K562 (cell line): ENCODE results near the gene PTH1R. TPM values are rescaled to one million over a fixed set of nuclear protein-coding genes. Genes with fewer than 3 reads are reported as not detected.

ENCODE experiments used
- FOXJ3 ChIP-seq: sonication (generic); formaldehyde crosslinking; IDR thresholded peaks from 2 replicates; pipeline ENCODE4 v1.4.0; 2020; ENCODE audit warnings: mild to moderate bottlenecking, missing genetic modification reagents
- HDGF ChIP-seq: fragments of 450-650 bp; IDR thresholded peaks from 2 replicates; pipeline ENCODE4 v1.6.1; 2016
- IRF9 ChIP-seq: fragments of 450-650 bp; IDR thresholded peaks from 2 replicates; pipeline ENCODE4 v1.6.1; 2016; ENCODE audit warnings: missing biosample characterization, missing genetic modification characterization
- KDM4B ChIP-seq, 2 experiments: fragments of 450-650 bp in 1 of 2; sonication (generic) in 1 of 2; IDR thresholded peaks; 2 replicates each; pipeline ENCODE4 v1.6.1; 2016 to 2017; ENCODE audit warnings: borderline replicate concordance in 2 of 2, antibody characterized with exemption in 1 of 2, low read depth in 1 of 2, mild to moderate bottlenecking in 1 of 2
- SIX5 ChIP-seq, 2 experiments: IDR thresholded peaks; 2 replicates each; pipeline ENCODE4 v1.6.1; 2011; ENCODE audit warnings: low read length in 2 of 2, borderline replicate concordance in 1 of 2, low read depth in 1 of 2, mild to moderate bottlenecking in 1 of 2, moderate library complexity in 1 of 2; ENCODE audit not compliant: insufficient read depth in 1 of 2
- STAG1 ChIP-seq: sonication (generic); formaldehyde crosslinking; IDR thresholded peaks from 2 replicates; pipeline ENCODE4 v1.5.0; 2020; ENCODE audit warnings: missing genetic modification reagents, borderline replicate concordance
- ZFP30 ChIP-seq: fragments of 250-450 bp; sonication (Bioruptor Pico); IDR thresholded peaks from 2 replicates; pipeline ENCODE4 v1.8.0; 2022; ENCODE audit warnings: moderate library complexity, mild to moderate bottlenecking, inconsistent platforms, borderline replicate concordance
- ZFP36 ChIP-seq: fragments of 150-350 bp; IDR thresholded peaks from 2 replicates; pipeline ENCODE4 v1.6.1; 2018; ENCODE audit warnings: low read length, low read depth; ENCODE audit not compliant: partially characterized antibody
- ZNF124 ChIP-seq: sonication (generic); formaldehyde crosslinking; IDR thresholded peaks from 2 replicates; pipeline ENCODE4 v1.8.1; 2022; ENCODE audit warnings: missing genetic modification reagents
- ZNF134 ChIP-seq: fragments of 250-450 bp; sonication (Bioruptor Pico); conservative IDR thresholded peaks from 2 replicates; pipeline ENCODE4 v1.4.0; 2020
- ZNF583 ChIP-seq: fragments of 250-450 bp; sonication (Bioruptor Pico); IDR thresholded peaks from 2 replicates; pipeline ENCODE4 v1.4.0; 2020
- polyA plus RNA-seq, 8 experiments: library from polyadenylated mRNA; depleted of rRNA in 4 of 8; stranded (reverse) in 5 of 8; unstranded in 3 of 8; fragments of >200 nt; fragmentation: Nextera tagmentation in 2 of 8; fragmentation: Illumina TruSeq in 1 of 8; extraction: Ambion mirVana in 2 of 8; extraction: Trizol in 1 of 8; gene quantifications; 2 replicates each; pipeline versions ENCODE4 v1.2.1 to v1.2.3, GENCODE V29; 2011 to 2014; ENCODE audit warnings: inconsistent platforms in 1 of 8, missing spikeins in 1 of 8
- total RNA-seq, 7 experiments: library from RNA; depleted of rRNA in 6 of 7; stranded (reverse); fragments of >200 nt in 6 of 7; fragmentation: Illumina TruSeq in 2 of 7; extraction: Trizol in 2 of 7; gene quantifications; 2 replicates each; pipeline versions ENCODE4 v1.2.1 to v1.2.3, GENCODE V29; 2011 to 2021; ENCODE audit warnings: low replicate concordance in 1 of 7
- TF ChIP-seq, protein P1 (sequence below): fragments of 200-800 bp; sonication (Bioruptor generic); IDR thresholded peaks from 2 replicates; pipeline ENCODE4 v1.6.1; 2016; ENCODE audit warnings: missing genetic modification characterization, missing compliant biosample characterization
- TF ChIP-seq, protein P2 (sequence below), 2 experiments: fragments of 450-650 bp; IDR thresholded peaks; 2 replicates each; pipeline ENCODE4 v1.6.1; 2016; ENCODE audit warnings: mild to moderate bottlenecking in 2 of 2, borderline replicate concordance in 1 of 2, low read depth in 1 of 2, moderate library complexity in 1 of 2

PTH1R gene
- total and polyA plus RNA-seq, 9 of the 15 experiments (the other 6 are each of a cell fraction or from before 2014, with no cell fraction given): not detected

- TF ChIP-seq ZNF134: peak; percentile 30
- TF ChIP-seq IRF9 (tag): no peak; the same call in 1 of the 2 replicates
- TF ChIP-seq SIX5 (IDR thresholded peaks at IDR 0.05; ENCODE audit: borderline replicate concordance in 1 of 2, insufficient read depth in 1 of 2, low read depth in 1 of 2, low read length in 2 of 2): no peak
- TF ChIP-seq FOXJ3 (CRISPR knock-in tag): no peak
- TF ChIP-seq ZFP36: peak; percentile 11
- TF ChIP-seq, protein P1, sequence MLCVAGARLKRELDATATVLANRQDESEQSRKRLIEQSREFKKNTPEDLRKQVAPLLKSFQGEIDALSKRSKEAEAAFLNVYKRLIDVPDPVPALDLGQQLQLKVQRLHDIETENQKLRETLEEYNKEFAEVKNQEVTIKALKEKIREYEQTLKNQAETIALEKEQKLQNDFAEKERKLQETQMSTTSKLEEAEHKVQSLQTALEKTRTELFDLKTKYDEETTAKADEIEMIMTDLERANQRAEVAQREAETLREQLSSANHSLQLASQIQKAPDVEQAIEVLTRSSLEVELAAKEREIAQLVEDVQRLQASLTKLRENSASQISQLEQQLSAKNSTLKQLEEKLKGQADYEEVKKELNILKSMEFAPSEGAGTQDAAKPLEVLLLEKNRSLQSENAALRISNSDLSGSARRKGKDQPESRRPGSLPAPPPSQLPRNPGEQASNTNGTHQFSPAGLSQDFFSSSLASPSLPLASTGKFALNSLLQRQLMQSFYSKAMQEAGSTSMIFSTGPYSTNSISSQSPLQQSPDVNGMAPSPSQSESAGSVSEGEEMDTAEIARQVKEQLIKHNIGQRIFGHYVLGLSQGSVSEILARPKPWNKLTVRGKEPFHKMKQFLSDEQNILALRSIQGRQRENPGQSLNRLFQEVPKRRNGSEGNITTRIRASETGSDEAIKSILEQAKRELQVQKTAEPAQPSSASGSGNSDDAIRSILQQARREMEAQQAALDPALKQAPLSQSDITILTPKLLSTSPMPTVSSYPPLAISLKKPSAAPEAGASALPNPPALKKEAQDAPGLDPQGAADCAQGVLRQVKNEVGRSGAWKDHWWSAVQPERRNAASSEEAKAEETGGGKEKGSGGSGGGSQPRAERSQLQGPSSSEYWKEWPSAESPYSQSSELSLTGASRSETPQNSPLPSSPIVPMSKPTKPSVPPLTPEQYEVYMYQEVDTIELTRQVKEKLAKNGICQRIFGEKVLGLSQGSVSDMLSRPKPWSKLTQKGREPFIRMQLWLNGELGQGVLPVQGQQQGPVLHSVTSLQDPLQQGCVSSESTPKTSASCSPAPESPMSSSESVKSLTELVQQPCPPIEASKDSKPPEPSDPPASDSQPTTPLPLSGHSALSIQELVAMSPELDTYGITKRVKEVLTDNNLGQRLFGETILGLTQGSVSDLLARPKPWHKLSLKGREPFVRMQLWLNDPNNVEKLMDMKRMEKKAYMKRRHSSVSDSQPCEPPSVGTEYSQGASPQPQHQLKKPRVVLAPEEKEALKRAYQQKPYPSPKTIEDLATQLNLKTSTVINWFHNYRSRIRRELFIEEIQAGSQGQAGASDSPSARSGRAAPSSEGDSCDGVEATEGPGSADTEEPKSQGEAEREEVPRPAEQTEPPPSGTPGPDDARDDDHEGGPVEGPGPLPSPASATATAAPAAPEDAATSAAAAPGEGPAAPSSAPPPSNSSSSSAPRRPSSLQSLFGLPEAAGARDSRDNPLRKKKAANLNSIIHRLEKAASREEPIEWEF (CRISPR knock-in tag): no peak
- TF ChIP-seq ZNF583 (CRISPR knock-in tag): no peak
- no peak for TF ChIP-seq KDM4B (IDR thresholded peaks at IDR 0.05; ENCODE audit: borderline replicate concordance in 2 of 2, low read depth in 1 of 2)
- TF ChIP-seq ZNF124: no peak
- TF ChIP-seq HDGF: no peak
- TF ChIP-seq, protein P2, sequence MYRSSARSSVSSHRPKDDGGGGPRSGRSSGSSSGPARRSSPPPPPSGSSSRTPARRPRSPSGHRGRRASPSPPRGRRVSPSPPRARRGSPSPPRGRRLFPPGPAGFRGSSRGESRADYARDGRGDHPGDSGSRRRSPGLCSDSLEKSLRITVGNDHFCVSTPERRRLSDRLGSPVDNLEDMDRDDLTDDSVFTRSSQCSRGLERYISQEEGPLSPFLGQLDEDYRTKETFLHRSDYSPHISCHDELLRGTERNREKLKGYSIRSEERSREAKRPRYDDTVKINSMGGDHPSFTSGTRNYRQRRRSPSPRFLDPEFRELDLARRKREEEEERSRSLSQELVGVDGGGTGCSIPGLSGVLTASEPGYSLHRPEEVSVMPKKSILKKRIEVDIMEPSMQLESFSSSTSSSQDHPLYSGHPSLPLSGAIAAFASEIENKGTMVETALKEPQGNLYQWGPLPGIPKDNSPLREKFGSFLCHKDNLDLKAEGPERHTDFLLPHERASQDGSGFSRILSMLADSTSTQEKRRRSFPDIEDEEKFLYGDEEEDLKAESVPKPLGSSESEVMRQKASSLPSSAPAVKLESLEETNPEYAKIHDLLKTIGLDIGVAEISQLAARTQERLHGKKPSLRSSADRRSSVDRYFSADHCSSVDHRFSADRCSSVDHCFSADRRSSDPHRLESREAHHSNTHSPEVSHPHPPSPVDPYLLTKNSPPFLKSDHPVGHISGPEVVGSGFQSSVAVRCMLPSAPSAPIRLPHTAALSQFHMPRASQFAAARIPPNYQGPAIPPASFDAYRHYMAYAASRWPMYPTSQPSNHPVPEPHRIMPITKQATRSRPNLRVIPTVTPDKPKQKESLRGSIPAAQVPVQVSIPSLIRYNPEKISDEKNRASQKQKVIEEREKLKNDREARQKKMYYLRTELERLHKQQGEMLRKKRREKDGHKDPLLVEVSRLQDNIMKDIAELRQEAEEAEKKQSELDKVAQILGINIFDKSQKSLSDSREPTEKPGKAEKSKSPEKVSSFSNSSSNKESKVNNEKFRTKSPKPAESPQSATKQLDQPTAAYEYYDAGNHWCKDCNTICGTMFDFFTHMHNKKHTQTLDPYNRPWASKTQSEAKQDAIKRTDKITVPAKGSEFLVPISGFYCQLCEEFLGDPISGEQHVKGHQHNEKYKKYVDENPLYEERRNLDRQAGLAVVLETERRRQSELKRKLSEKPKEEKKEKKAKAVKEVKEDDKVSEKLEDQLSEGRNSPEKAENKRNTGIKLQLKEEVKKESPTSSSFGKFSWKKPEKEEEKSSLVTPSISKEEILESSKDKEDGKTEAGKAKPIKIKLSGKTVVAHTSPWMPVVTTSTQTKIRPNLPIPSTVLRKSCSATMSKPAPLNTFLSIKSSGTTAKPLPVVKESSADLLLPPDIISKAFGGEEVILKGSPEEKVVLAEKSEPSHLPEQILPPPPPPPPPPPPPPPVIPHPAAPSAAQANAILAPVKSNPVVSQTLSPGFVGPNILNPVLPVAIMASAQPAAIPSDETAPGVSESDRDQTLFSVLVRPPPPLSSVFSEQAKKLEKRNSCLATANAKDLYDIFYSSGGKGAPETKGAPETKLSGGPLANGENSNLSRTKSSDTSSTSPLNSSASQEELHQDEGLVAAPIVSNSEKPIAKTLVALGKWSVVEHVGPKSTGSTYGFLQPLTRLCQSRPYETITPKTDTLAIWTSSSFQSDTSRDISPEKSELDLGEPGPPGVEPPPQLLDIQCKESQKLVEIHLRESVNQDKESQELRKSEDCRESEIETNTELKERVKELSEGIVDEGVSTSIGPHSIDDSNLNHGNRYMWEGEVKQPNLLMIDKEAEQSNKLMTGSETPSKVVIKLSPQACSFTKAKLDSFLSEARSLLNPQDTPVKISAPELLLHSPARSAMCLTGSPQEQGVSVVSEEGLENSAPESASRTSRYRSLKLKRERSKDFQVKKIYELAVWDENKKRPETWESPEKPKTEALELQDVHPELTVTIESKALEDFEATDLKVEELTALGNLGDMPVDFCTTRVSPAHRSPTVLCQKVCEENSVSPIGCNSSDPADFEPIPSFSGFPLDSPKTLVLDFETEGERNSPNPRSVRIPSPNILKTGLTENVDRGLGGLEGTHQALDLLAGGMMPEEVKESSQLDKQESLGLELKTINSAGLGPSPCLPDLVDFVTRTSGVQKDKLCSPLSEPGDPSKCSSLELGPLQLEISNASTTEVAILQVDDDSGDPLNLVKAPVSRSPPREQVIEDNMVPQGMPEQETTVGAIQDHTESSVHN (IDR thresholded peaks at IDR 0.05; ENCODE audit: borderline replicate concordance in 1 of 2, low read depth in 1 of 2): no peak
- no peak for TF ChIP-seq STAG1
- TF ChIP-seq ZFP30: no peak
Measured at GRCh38 chr3:46946856-46947545, 69.5 kb downstream of the PTH1R start (continued).
